Left ventricle myocardium inferior (tissue), 1 donor: ENCODE results near the gene BACH1. TPM values are rescaled to one million over a fixed set of nuclear protein-coding genes. Genes with fewer than 3 reads are reported as not detected.

ENCODE experiments used
- DNase-seq: peaks from one replicate; pipeline ENCODE4 v3.0.0-alpha.2; 2020
- H3K27ac ChIP-seq: fragments of 200-600 bp; replicated peaks from 2 replicates; pipeline ENCODE4 v1.8.0; 2021
- H3K27me3 ChIP-seq: fragments of 200-600 bp; 2 replicates; pipeline ENCODE4 v1.8.0; 2021; ENCODE audit warnings: low read depth
- H3K36me3 ChIP-seq: fragments of 200-600 bp; 2 replicates; pipeline ENCODE4 v1.8.0; 2021
- H3K4me1 ChIP-seq: fragments of 200-600 bp; 2 replicates; pipeline ENCODE4 v1.8.0; 2021
- H3K4me3 ChIP-seq: fragments of 200-600 bp; 2 replicates; pipeline ENCODE4 v1.8.0; 2021; ENCODE audit warnings: mild to moderate bottlenecking, moderate library complexity
- H3K9me3 ChIP-seq: fragments of 200-600 bp; replicated peaks from 2 replicates; pipeline ENCODE4 v1.8.0; 2021
- intact Hi-C: fragments of 100-400 bp; cut with micrococcal nuclease; formaldehyde crosslinking; loops from one replicate; pipeline ENCODE4 v1.11.0; 2022
- total RNA-seq: library from RNA; stranded (reverse); fragmentation: NEBNext Ultra II Directional; extraction: Animal tissue kit (Norgen Biotek cat#: 25700); gene quantifications from one replicate; pipeline ENCODE4 v1.2.1, GENCODE V29; 2021
- TF ChIP-seq, protein P1 (sequence below): fragments of 200-600 bp; IDR thresholded peaks from 2 replicates; pipeline ENCODE4 v1.8.0; 2021; ENCODE audit warnings: antibody characterized with exemption, mild to moderate bottlenecking, borderline replicate concordance
- donor health status: DM: no; HTN: yes; CAD: no; lungs with severe emphysema.

BACH1 gene
- total RNA-seq, 1 donor from 2014 or later: 38.3 TPM

GRCh38 chr21:29385934-29386520 lies 87.3 kb downstream of the BACH1 start:
- H3K4me1 ChIP-seq: no peaks in the 10 kb centered on the region
- intact Hi-C loops: no loop called here
- TF ChIP-seq, protein P1, sequence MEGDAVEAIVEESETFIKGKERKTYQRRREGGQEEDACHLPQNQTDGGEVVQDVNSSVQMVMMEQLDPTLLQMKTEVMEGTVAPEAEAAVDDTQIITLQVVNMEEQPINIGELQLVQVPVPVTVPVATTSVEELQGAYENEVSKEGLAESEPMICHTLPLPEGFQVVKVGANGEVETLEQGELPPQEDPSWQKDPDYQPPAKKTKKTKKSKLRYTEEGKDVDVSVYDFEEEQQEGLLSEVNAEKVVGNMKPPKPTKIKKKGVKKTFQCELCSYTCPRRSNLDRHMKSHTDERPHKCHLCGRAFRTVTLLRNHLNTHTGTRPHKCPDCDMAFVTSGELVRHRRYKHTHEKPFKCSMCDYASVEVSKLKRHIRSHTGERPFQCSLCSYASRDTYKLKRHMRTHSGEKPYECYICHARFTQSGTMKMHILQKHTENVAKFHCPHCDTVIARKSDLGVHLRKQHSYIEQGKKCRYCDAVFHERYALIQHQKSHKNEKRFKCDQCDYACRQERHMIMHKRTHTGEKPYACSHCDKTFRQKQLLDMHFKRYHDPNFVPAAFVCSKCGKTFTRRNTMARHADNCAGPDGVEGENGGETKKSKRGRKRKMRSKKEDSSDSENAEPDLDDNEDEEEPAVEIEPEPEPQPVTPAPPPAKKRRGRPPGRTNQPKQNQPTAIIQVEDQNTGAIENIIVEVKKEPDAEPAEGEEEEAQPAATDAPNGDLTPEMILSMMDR: no peak
- H3K9me3 ChIP-seq: no peaks in the 10 kb centered on the region
- H3K4me3 ChIP-seq: no peak overlapping the region
- H3K27ac ChIP-seq: no peak overlapping the region
- H3K36me3 ChIP-seq: no peaks in the 10 kb centered on the region
- no peak for DNase-seq
- H3K27me3 ChIP-seq: no peaks in the 10 kb centered on the region

GRCh38 chr21:29386803-29387202 lies 88.1 kb downstream of the BACH1 start:
- Histone ChIP-seq H3K27me3 (no peaks in the 10 kb centered on the region), H3K4me3 (no peak overlapping the region), H3K27ac (no peak overlapping the region), H3K9me3 (no peaks in the 10 kb centered on the region), H3K36me3 (no peaks in the 10 kb centered on the region), H3K4me1 (no peaks in the 10 kb centered on the region)
- TF ChIP-seq, protein P1: no peak
- intact Hi-C loops: no loop called here
- no peak for DNase-seq

GRCh38 chr21:29387598-29387997 lies 88.9 kb downstream of the BACH1 start:
- Histone ChIP-seq H3K4me1 (no peaks in the 10 kb centered on the region), H3K4me3 (no peak overlapping the region), H3K27me3 (no peaks in the 10 kb centered on the region), H3K36me3 (no peaks in the 10 kb centered on the region), H3K27ac (no peak overlapping the region), H3K9me3 (no peaks in the 10 kb centered on the region)
- TF ChIP-seq, protein P1: no peak
- intact Hi-C loops: no loop called here
- no peak for DNase-seq

DNA sequence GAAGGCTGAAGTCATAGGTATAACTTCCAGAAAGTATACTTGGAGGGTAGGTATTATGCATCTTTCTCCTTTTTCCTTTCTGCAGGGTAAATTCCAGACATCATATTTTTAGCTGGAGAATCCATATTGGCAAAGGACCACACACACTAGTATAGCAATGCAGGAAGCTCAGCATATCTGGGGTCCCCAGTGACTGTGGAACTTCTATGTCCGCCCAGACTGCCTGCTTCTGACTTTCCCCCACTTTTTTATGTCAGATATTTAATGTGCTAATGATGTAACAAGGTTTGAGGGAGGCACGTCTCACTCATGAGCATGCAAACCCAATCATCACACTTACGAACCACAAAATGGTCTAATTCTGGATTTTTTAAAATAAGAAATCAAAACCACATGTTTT lies 90.4 kb downstream of the BACH1 start:
- H3K4me3 ChIP-seq: no peak overlapping the region
- H3K36me3 ChIP-seq: no peaks in the 10 kb centered on the region
- TF ChIP-seq, protein P1: no peak
- H3K4me1 ChIP-seq: no peaks in the 10 kb centered on the region
- intact Hi-C loops: no loop called here
- no peak for DNase-seq
- H3K27ac ChIP-seq: no peak overlapping the region
- no peaks in the 10 kb centered on the region for H3K27me3 ChIP-seq
- H3K9me3 ChIP-seq: no peaks in the 10 kb centered on the region

DNA sequence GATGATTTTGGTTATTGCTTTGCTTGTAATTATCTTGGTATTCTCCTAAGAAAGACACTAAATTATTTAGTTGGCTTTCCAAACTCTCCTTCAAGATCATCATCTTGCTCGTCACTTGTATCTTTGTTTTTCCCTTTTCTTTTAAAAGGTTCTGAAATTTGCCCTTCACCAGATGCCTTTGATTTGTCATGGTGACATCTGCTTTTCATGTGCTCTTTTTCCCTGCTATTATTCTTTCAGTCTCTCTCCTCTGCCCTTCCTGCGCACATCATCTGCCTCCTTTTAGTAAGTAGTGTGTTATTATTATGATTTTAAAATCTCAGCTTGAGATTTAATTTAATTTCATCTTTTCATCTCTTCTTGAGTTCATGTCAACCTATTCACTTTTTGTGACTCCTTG lies 92.1 kb downstream of the BACH1 start:
- intact Hi-C loops: no loop called here
- no peaks in the 10 kb centered on the region for H3K27me3 ChIP-seq
- H3K4me3 ChIP-seq: no peak overlapping the region
- TF ChIP-seq, protein P1: no peak
- H3K36me3 ChIP-seq: no peaks in the 10 kb centered on the region
- DNase-seq: no peak
- no peak overlapping the region for H3K27ac ChIP-seq
- no peaks in the 10 kb centered on the region for H3K4me1 ChIP-seq
- H3K9me3 ChIP-seq: no peaks in the 10 kb centered on the region
